K562 (cell line): ENCODE measurements around the gene PHYKPL. TPM values are rescaled to one million over a fixed set of nuclear protein-coding genes. Genes with fewer than 3 reads are reported as not detected.

Experiments used
- E4F1 ChIP-seq: fragments of 250-450 bp; sonication (Bioruptor Pico); IDR thresholded peaks from 2 replicates; pipeline ENCODE4 v1.5.0; 2021; ENCODE audit warnings: mild to moderate bottlenecking, borderline replicate concordance
- ELF2 ChIP-seq: fragments of 250-450 bp; sonication (Bioruptor Pico); IDR thresholded peaks from 2 replicates; pipeline ENCODE4 v1.5.0; 2021; ENCODE audit warnings: mild to moderate bottlenecking
- ELK3 ChIP-seq: fragments of 450-650 bp; formaldehyde crosslinking; IDR thresholded peaks from 2 replicates; pipeline ENCODE4 v1.4.0; 2020; ENCODE audit warnings: mild to moderate bottlenecking
- ESRRA ChIP-seq: fragments of 450-650 bp; IDR thresholded peaks from 2 replicates; pipeline ENCODE4 v1.6.1; 2014; ENCODE audit warnings: low read depth, mild to moderate bottlenecking, moderate library complexity, borderline replicate concordance
- GTF2E2 ChIP-seq: fragments of 200-800 bp; sonication (Bioruptor generic); IDR thresholded peaks from 2 replicates; pipeline ENCODE4 v1.6.1; 2016; ENCODE audit warnings: missing genetic modification characterization, missing compliant biosample characterization
- HDAC8 ChIP-seq: fragments of 450-650 bp; IDR thresholded peaks from 2 replicates; pipeline ENCODE4 v1.6.1; 2016; ENCODE audit warnings: mild to moderate bottlenecking, missing genetic modification characterization, moderate library complexity, missing compliant biosample characterization
- LARP7 ChIP-seq: fragments of 450-650 bp; IDR thresholded peaks from 2 replicates; pipeline ENCODE4 v1.6.1; 2016
- MAX ChIP-seq: sonication (generic); formaldehyde crosslinking; IDR thresholded peaks from 2 replicates; pipeline ENCODE4 v1.9.0; 2022; ENCODE audit warnings: mild to moderate bottlenecking, missing genetic modification reagents
- MCM7 ChIP-seq, 2 experiments: fragments of 450-650 bp; IDR thresholded peaks; 2 replicates each; pipeline ENCODE4 v1.6.1; 2016 to 2018
- MED1 ChIP-seq: sonication (generic); formaldehyde crosslinking; IDR thresholded peaks from 2 replicates; pipeline ENCODE4 v1.8.1; 2023; ENCODE audit warnings: missing genetic modification reagents, borderline replicate concordance
- NFATC3 ChIP-seq: fragments of 450-650 bp; IDR thresholded peaks from 2 replicates; pipeline ENCODE4 v1.6.1; 2017; ENCODE audit warnings: mild to moderate bottlenecking
- TGIF2 ChIP-seq: sonication (generic); formaldehyde crosslinking; IDR thresholded peaks from 2 replicates; pipeline ENCODE4 v1.8.1; 2022; ENCODE audit warnings: mild to moderate bottlenecking, missing genetic modification reagents, moderate library complexity
- ZFP30 ChIP-seq: fragments of 250-450 bp; sonication (Bioruptor Pico); IDR thresholded peaks from 2 replicates; pipeline ENCODE4 v1.8.0; 2022; ENCODE audit warnings: moderate library complexity, mild to moderate bottlenecking, inconsistent platforms, borderline replicate concordance
- ZKSCAN1 ChIP-seq: fragments of 150-350 bp; IDR thresholded peaks from 2 replicates; pipeline ENCODE4 v1.6.1; 2016; ENCODE audit warnings: low read depth, low read length
- ZNF407 ChIP-seq: fragments of 450-650 bp; IDR thresholded peaks from 2 replicates; pipeline ENCODE4 v1.6.1; 2016; ENCODE audit warnings: low read depth
- ZNF445 ChIP-seq: fragments of 250-450 bp; sonication (Bioruptor Pico); IDR thresholded peaks from 2 replicates; pipeline ENCODE4 v1.4.0; 2020; ENCODE audit warnings: low read depth, mild to moderate bottlenecking, moderate library complexity
- ZNF589 ChIP-seq: fragments of 200-800 bp; sonication (Bioruptor generic); IDR thresholded peaks from 2 replicates; pipeline ENCODE4 v1.6.1; 2016; ENCODE audit warnings: low read depth, missing genetic modification characterization, missing compliant biosample characterization
- polyA plus RNA-seq, 8 experiments: library from polyadenylated mRNA; depleted of rRNA in 4 of 8; stranded (reverse) in 5 of 8; unstranded in 3 of 8; fragments of >200 nt; fragmentation: Nextera tagmentation in 2 of 8; fragmentation: Illumina TruSeq in 1 of 8; extraction: Ambion mirVana in 2 of 8; extraction: Trizol in 1 of 8; gene quantifications; 2 replicates each; pipeline versions ENCODE4 v1.2.1 to v1.2.3, GENCODE V29; 2011 to 2014; ENCODE audit warnings: inconsistent platforms in 1 of 8, missing spikeins in 1 of 8
- total RNA-seq, 7 experiments: library from RNA; depleted of rRNA in 6 of 7; stranded (reverse); fragments of >200 nt in 6 of 7; fragmentation: Illumina TruSeq in 2 of 7; extraction: Trizol in 2 of 7; gene quantifications; 2 replicates each; pipeline versions ENCODE4 v1.2.1 to v1.2.3, GENCODE V29; 2011 to 2021; ENCODE audit warnings: low replicate concordance in 1 of 7

The PHYKPL gene
- total and polyA plus RNA-seq, 9 of the 15 experiments (the other 6 are each of a cell fraction or from before 2014, with no cell fraction given), result 4.7 to 34.7 (median 18.6) TPM

- TF ChIP-seq ZKSCAN1, result no peak
- TF ChIP-seq ZFP30 (CRISPR knock-in tag), result no peak
- no peak for TF ChIP-seq LARP7
- TF ChIP-seq MCM7 (IDR thresholded peaks at IDR 0.05), result no peak
- TF ChIP-seq ZNF589, result no peak
- no peak for TF ChIP-seq NFATC3
- no peak for TF ChIP-seq GTF2E2 (tag)
- no peak for TF ChIP-seq ELK3 (CRISPR knock-in tag)
- TF ChIP-seq ZNF407, result no peak
- no peak for TF ChIP-seq MAX (CRISPR knock-in tag)
- TF ChIP-seq HDAC8, result no peak
- TF ChIP-seq ELF2 (CRISPR knock-in tag), result no peak
- no peak for TF ChIP-seq ESRRA
- no peak for TF ChIP-seq ZNF445 (CRISPR knock-in tag)
- no peak for TF ChIP-seq TGIF2 (CRISPR knock-in tag)
- TF ChIP-seq E4F1 (CRISPR knock-in tag), result no peak
- no peak for TF ChIP-seq MED1 (CRISPR knock-in tag)
These were observed 1.6 kb downstream of the PHYKPL start (continued) for GRCh38 chr5:178230879-178231538.
